Stimulated activated CD4-positive, alpha-beta T cell treated with anti-CD3 and anti-CD28 coated beads, TNF-alpha, amount 100 ng/mL, for 48 hours (primary cell): ENCODE results near the gene DISC1.
"Not testable (repeated sequence)": the region's sequence is repeated elsewhere in the genome, so short reads cannot be mapped to it uniquely, and the experiment has no call there.

ENCODE experiments used
- DNase-seq, 3 donors: peaks; one replicate each; pipeline ENCODE4 v3.0.0-alpha.2; 2020; ENCODE audit warnings: low read depth in 3 of 3

The DISC1 gene

DNA sequence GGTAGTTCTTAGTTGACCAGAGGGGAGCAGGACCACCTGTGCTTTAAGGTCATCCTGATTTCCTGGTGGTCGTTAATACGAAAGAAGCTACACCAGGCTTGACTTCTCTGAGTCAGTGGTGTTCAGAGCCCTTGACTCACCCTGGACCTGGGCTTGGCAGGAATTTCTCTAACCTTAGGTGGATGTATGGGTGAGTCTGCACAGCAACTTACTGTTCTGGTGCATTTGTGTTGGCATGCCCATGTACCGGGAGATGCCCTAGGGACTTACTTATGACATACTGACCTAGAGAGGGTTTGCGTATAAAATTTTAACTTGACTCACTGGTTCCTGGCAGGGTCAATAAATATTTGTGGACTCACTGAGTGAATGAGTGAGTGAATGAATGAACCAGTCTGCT, 304.6 kb downstream of the DISC1 start:
- DNase-seq = no peak

DNA sequence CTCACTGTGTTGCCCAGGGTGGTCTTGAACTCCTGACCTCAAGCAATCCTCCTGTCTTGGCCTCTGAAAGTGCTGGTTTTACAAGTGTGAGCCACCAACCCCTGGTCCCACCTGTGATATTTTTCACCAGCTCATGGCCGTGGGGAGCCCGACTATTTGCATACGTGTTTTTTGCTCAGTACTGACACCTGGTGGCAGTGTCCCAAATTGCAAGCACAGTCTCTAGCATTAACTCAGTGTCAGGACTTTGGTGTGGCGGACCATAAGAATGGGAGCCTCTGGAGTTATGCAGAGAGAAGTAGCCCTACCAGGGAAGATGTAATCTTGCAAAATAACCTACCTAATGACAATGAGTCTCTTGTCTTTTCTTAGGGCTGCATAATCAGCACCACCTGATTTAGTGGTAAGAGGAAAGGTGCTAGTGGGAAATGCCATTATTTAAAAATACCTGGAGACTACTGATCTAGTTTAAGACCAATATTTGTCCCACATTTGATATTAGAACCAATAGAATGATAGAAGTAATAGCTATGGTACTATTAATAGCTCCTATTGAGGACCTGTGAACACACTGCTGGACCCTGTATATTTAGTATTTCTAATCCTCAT, 305.4 kb downstream of the DISC1 start:
- peak; percentile 17 to 32 (median 23) for DNase-seq

- DNase-seq = no peak
Measured at GRCh38 chr1:231933711-231934626, 307.4 kb downstream of the DISC1 start.

DNA sequence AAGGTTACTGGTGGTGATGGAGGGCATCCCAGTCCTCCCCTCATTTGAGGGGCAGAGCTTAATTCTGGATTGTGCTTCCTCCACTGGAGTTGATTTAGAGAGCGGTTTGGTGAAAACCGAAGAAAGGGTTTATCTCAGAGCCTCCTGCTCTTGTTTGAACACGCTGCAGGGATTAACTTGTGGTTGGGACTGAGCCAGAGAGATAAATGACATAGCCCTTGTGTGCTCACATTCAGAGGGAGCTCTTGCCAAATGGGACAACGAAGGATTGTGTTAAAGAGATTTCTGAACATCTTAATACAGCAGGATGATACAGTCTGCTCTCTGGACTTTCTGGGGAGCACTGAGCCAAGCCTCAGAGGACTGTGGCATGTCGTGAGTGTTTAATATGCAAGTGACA, 308.2 kb downstream of the DISC1 start:
- DNase-seq = no peak

DNA sequence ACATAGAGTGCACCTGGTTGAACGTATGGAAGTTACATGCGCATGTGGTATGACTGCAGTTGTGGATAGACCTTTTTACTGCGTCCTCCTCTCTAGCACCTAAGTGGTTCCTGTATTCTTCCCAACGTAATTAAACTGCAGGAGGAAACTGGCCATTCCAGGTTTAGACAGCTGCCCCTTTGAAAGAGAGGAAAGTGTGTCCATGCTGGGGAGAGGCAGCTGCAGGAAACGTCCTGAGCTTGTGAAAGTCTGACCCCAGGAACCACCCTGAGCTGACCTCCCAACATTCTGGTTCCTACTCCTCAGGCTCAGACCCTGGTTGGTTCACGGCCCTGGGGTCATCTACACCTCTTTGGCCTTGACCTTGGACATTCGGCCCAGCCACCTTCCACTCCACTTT, 309.3 kb downstream of the DISC1 start:
- no peak for DNase-seq

GRCh38 chr1:231936983-231937775, 310.6 kb downstream of the DISC1 start:
- no peak for DNase-seq

GRCh38 chr1:231938211-231938610, 311.6 kb downstream of the DISC1 start:
- DNase-seq = no peak

DNA sequence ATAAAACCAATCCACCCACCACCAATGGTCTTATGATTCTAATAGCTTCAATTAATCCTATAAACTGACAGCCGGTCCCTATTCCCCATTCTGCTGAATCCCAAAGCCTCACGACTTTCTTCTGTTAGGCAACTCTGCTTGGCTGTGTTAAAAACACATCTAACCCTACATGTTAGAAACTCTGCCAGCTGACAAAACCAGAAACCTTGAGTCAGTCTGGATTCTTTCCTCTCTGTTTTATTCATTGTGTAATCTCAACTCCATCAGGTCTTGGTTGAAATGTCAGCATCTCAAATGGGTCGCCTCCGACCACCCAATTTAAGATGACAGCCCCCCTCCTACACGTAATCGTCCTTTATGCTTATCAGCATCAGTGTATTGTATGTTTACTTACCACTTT, 312.1 kb downstream of the DISC1 start:
- DNase-seq = no peak

DNA sequence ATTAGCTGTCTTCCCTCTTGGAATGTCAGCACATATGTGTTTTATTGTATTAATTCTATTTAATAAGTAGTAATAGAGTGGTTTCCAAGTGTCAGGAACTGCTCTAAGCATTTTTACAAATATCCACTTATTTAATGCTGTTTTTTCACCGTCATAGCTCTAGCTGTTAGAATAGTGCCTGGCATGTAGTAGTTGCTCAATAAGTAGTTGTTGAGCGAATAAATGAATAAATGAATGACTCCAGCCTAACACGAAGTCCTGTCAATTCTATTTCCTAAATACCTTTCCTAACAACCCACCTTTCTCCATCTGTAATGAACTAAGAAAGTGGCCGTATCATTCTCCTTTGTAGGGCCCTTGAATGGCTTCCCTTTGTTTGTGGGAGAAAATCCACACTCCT, 312.5 kb downstream of the DISC1 start:
- DNase-seq = no peak

DNA sequence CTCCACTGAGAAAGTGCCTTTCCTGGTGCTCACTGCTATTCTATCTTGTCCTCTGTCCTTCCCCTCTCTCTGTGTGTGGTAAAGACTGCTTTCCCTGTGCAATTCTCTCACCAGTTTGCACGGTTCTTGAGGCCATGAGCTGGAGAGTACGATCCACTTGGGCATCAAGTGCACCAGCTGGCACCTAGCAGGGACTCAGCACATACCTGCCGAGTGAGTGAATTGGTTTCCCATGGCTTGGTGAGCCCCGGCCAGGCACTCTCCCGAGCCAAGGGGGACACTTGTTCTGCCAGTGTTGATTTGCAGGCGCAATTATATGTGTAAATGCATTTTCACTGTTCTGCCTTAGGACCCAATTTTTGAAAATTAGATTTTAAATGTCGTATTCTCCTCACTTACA, 313.5 kb downstream of the DISC1 start:
- no peak for DNase-seq

- no peak for DNase-seq
Measured at GRCh38 chr1:231940701-231941100, 314.1 kb downstream of the DISC1 start.

DNA sequence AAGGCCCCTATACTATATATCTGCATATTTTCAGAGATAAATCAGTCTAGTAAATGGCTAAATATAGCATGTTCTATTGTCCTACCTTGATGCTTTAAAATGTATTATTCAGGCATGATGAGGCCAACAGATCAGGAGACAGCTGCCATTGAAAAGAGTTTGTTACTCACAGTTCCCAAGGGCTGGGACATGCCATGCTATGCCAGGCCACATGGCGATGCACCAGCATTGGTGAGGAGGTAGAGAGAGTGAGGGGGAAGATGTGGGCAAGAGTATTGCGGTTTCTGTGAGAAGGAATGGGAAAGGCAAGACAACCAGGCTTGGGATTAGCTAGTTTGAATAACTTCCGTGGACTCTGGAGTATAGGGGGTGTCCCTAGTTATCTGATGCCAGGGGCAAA, 316.5 kb downstream of the DISC1 start:
- DNase-seq = no peak

DNA sequence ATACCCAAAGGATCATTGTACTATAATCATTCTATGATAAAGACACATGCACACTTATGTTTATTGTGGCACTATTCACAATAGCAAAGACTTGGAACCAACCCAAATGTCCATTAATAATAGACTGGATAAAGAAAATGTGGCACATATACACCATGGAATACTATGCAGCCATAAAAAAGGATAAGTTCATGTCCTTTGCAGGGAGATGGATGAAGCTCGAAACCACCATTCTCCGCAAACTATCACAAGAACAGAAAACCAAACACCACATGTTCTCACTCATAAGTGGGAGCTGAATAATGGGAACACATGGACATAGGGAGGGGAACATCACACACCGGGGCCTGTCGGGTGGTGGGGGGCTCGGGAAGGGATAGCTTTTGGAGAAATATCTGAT, 321.5 kb downstream of the DISC1 start:
- DNase-seq = not testable (repeated sequence)

DNA sequence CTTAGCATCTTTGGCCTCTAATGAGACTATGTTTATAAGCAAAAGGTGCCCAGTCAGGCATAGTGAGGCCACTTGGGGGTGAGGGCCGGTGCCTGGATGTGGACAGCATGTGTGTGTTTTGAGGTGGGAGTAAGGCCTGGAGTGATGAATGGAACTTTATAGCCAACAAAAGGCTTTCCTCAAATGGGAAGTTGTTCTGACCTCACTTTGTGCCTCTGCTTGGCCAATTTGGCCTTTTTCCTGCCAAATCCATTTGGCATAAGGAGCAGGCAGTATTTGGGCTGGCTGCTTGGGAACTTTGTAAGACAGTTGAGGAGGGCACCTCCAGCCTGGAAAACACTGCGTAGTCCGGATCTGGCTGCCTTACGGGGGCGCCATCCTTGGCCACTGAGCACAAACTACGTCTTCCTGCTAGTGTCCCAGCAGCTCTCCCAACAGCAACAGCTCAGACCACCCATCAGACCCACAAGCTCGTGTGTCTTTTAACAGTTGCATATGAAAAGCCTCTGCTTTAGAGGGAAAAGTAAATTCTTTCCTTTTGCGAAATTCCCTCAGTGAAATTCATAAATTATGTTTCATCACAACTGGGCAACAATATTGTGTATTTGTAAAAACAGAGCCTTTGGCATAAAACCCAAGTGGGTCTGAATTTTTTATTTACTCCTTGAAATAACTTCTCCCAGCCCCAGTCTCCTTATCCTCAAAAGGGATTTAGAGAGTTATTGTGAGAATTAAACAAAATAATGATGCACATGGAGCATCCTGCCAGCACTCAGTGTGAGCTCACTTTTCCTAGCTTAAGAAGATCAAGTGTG, 322.9 kb downstream of the DISC1 start:
- no peak for DNase-seq

GRCh38 chr1:231950331-231951128, 323.9 kb downstream of the DISC1 start:
- no peak for DNase-seq

GRCh38 chr1:231951374-231951773, 324.8 kb downstream of the DISC1 start:
- no peak for DNase-seq

GRCh38 chr1:231952154-231952553, 325.6 kb downstream of the DISC1 start:
- no peak for DNase-seq

DNA sequence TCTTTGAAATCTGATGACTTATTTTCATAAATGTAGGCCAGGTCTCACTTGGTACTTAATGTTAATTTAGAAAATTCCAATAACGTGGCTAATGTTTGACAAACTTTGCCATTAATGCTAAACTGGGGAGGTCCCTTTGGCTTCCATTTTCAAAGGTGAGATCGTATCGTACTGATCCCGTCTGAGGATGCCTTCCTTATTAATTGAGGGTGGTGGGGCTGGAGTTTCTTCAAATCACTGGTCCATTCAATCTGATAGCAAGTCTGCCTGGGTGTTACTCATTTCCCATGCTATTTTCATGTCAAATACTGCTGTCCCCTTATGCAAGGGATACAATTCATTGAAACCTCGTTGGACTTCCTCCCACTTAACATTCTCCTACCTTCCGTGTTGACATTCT, 327.1 kb downstream of the DISC1 start:
- no peak for DNase-seq

DNA sequence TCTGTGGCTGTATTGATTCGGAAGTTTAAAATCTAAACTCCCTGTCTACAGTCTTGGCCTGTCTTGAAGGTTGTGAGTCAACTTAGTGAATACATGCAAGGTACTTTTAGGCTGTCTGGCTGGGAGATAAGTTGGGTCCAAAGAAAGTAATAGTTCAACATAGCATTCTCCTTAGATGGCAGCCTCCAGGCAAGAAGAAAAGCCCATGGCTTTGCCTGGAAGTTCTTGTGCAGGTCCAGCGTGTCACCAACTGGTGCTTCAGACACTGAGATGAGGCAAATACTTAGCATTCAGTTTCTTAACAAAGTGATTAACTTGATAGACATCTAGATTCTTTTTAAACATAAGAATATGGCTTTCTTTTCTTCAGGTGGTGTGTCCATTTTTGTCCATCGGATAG, 328.2 kb downstream of the DISC1 start:
- DNase-seq = no peak

DNA sequence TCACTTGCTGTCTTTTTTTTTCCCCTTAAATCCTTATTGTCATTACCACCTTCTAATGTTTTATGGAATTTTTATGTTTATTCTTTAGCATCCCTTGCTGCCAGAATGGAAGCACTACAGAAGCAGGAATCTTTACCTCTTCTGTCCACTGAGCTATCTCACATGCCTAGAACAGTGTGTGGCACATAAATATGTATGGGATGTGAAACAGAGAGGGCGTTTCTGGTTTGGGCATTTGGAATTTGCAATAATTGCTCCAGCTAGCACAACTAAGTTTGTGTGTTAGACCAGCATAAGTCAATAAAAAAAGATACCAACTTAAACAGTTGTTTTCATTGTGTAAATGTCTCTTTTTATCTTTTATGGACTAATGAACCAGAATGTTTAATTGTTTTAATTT, 330.8 kb downstream of the DISC1 start:
- no peak for DNase-seq

DNA sequence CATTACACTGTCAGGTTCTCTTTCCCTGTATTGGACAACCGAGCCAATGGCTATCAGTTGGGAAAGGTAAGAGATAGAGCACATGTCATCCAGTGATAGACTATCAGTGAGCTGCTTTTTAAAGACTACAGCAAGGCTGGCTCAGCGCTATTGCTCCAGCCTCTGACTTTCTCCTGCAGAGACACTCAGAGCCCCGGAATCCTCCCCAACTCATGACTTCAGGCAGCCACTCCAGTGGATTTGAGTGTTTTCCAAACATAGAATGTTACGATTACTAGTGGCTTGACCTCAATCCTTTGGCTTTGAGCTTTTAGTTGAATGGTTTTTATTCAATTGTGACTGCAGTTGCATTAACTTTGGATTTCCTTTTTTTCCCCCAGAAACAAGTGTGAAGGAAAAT, 331.9 kb downstream of the DISC1 start:
- no peak for DNase-seq
